Fibroblast of villous mesenchyme (primary cell): ENCODE measurements around the gene GEMIN4. TPM values are rescaled to one million over a fixed set of nuclear protein-coding genes. Genes with fewer than 3 reads are reported as not detected.
A peak's percentile ranks its signal among the peaks of the same experiment; 100 is the strongest.
"Not testable (repeated sequence)": the region's sequence is repeated elsewhere in the genome, so short reads cannot be mapped to it uniquely, and the experiment has no call there.

Experiments used
- DNase-seq: peaks from one replicate; pipeline ENCODE4 v3.0.0-alpha.2; 2010; ENCODE audit warnings: low read depth
- H3K4me3 ChIP-seq: 2 replicates; pipeline ENCODE4 v1.5.1; 2011; ENCODE audit warnings: low read depth, mild to moderate bottlenecking, low read length
- total RNA-seq: library from RNA; depleted of rRNA; stranded (reverse); fragments of >200 nt; gene quantifications from 2 replicates; pipeline ENCODE4 v1.2.3, GENCODE V29; 2012
- TF ChIP-seq, protein P1 (sequence below): IDR thresholded peaks from 2 replicates; pipeline ENCODE4 v1.5.1; 2012; ENCODE audit warnings: low read depth, mild to moderate bottlenecking, low read length; ENCODE audit not compliant: insufficient read depth

Gene GEMIN4
- total RNA-seq, 1 donor: 11.7 TPM

DNA sequence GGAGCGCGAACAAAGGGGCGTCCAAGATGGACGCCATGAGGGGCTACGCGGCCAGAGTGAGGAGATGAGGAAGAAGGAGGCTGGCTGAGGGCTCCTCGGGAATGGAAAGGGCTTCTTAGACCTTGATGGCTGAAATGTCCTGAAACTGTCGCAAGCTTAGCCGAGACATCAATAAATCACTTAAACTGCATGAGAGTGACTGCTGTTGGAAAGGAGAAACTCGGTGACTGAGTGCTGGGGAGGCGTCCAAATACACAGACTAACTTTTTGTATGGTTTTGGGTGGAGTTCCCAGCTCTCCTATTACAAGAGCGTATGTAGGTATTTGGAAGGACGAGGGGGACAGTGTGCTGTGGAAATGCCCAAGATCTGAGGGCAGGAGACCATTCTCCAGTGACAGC is 1.4 kb upstream of the GEMIN4 start:
- no peak for DNase-seq
- TF ChIP-seq, protein P1, sequence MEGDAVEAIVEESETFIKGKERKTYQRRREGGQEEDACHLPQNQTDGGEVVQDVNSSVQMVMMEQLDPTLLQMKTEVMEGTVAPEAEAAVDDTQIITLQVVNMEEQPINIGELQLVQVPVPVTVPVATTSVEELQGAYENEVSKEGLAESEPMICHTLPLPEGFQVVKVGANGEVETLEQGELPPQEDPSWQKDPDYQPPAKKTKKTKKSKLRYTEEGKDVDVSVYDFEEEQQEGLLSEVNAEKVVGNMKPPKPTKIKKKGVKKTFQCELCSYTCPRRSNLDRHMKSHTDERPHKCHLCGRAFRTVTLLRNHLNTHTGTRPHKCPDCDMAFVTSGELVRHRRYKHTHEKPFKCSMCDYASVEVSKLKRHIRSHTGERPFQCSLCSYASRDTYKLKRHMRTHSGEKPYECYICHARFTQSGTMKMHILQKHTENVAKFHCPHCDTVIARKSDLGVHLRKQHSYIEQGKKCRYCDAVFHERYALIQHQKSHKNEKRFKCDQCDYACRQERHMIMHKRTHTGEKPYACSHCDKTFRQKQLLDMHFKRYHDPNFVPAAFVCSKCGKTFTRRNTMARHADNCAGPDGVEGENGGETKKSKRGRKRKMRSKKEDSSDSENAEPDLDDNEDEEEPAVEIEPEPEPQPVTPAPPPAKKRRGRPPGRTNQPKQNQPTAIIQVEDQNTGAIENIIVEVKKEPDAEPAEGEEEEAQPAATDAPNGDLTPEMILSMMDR: no peak

DNA sequence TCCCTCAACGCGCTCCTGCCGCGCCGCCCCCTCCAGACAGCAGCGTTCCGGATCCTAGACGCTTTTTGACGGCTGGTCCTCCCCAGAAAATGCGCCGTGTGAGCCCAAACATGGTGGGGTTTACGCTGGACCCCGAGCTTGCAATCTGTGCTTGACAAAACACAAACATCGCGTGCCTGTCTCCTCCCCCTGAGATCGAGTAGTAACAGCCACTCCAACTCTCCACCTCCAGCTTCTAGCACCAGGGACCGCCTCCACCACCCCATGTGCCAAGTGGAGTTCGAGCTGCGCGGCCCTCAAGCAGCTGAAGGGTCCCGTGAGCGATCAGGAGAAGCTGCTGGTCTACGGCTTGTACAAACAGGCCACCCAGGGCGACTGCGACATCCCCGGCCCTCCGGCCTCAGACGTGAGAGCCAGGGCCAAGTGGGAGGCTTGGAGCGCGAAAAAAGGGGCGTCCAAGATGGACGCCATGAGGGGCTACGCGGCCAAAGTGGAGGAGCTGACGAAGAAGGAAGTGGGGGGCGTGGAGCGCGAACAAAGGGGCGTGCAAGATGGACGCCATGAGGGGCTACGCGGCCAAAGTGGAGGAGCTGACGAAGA is 656 bp upstream of the GEMIN4 start:
- peak overlapping the region; percentile 70 for H3K4me3 ChIP-seq
- peak; percentile 69 for DNase-seq
- TF ChIP-seq, protein P1: no peak

More for the DNA sequence above, 1.4 kb upstream of the GEMIN4 start:
- no peak overlapping the region for H3K4me3 ChIP-seq

DNA sequence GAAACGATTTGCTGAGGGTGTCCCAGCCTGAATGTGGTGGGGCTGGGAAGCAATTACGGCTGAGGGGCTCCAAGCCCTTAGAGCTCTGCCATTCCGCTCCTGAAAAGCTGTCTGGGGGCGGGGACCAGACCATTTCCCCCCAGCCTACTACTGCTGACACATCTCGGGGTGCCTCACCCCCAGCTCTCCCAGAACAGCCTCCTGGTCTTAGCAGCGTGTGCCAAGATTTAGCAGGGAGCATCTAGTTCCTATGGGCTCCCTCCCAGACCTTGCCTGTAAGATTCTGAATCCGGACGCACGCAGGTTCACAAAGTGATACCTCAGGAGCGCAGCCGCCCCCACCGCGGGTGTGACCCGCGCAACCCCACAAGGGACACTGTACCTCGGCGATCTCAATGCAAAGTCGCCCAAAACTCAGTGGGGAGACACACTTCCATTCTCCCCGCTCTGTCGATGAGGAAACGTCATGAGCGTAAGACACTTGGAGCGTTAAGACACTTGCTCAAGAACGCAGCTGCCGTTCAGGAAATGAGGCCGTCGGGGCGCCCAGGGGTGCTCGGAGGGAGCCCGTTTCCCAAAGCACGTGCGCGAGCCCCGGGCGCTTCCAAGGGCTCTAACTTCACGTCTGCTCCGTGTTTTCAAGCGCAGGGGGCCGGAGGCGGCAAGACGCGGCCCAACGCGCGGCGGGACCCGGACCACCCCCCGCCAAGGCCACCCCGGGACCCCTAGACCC is 629 bp downstream of the GEMIN4 start:
- TF ChIP-seq, protein P1: no peak
- peak overlapping the region; percentile 70 for H3K4me3 ChIP-seq
- peak; percentile 66 for DNase-seq

DNA sequence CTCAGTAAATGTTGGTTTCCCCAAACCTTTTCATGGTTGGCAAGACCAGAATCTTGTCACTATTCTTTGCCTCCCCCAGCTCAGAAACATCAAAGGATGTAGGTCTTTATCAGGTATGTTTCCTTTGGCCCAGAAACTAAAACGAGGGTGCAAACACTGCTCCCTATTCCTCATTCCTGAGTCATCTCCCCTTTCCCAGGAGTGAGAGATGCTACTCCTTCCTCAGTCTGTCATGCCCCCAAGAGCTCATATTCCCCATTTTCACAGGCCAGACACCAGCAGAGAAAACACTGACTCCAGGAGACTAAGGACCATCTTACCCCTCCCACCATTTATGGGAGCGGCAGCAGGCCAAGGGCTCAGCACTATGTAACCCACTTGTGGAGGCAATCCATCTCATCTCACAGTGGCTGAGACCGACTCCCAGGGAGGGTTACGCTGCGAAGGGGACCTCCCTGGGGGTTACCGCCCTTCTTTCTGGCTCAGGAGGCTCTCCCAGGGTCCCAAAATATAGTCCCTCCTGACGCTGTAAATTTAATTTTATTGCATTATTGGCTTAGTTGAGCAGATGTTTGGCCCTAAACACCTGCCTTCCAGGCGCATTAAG is 1.5 kb downstream of the GEMIN4 start:
- TF ChIP-seq, protein P1: no peak
- peak overlapping the region; percentile 70 for H3K4me3 ChIP-seq
- DNase-seq: no peak

DNA sequence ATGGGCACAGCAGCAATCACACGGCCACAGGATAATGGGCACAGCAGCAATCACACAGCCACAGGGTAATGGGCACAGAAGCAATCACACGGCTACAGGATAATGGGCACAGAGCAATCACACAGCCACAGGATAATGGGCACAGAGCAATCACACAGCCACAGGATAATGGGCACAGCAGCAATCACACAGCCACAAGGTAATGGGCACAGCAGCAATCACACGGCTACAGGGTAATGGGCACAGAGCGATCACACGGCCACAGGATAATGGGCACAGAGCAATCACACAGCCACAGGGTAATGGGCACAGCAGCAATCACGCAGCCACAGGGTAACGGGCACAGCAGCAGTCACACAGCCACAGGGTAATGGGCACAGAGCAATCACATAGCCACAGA is 2.7 kb downstream of the GEMIN4 start:
- not testable (repeated sequence) for H3K4me3 ChIP-seq, DNase-seq

DNA sequence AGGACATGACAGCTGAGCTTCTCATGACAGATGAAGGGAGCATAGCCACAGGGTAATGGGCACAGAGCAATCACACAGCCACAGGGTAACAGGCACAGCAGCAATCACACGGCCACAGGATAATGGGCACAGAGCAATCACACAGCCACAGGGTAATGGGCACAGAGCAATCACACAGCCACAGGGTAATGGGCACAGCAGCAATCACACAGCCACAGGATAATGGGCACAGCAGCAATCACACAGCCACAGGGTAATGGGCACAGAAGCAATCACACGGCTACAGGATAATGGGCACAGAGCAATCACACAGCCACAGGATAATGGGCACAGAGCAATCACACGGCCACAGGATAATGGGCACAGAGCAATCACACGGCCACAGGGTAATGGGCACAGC is 3.5 kb downstream of the GEMIN4 start:
- not testable (repeated sequence) for DNase-seq, H3K4me3 ChIP-seq

DNA sequence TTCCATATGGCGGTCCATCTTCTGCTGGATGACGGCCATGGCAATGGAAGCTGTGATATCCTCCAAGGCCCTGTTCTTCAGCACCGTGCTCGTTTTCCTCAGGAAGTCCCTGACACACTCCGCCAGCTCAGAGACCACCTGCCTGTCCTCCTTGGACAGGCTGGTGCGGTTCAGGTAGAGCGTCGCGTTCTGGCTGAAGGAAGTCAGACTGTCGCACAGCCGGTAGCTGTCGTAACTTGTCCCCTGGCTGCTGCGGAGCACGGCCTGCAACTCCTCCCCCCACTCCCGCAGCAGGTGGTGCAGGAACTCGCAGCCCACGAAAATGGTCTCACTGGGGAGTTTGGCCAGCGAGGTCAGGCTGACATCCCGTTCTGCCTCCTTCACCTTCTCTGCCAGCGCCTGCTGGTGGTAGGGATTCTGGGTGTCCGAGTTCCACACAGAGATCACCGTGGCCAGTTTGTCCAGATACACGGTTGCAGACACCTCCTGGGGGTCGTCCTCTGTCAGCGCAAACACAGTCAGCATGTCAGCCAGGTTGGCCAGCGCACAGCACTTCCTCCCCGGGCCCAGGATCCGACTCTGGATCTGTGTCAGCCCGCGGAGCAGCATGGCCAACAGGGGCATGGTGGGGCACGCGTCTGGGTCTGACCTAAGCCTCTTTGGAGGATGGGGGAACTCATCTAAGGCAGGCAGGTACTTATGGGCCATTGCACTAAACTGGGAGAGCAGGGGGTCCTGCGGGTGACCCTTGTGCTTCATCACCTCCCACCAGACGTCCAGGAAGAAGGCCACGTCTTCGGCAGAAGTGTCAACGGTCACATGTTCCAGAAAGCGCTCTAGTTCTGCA is 5.1 kb downstream of the GEMIN4 start:
- no peak for DNase-seq
- TF ChIP-seq, protein P1: no peak
- H3K4me3 ChIP-seq: no peak overlapping the region
